HepG2 (cell line): ENCODE measurements around the gene POU6F1. TPM values are rescaled to one million over a fixed set of nuclear protein-coding genes. Genes with fewer than 3 reads are reported as not detected.

Experiments used
- HOXA9 ChIP-seq: sonication (generic); formaldehyde crosslinking; IDR thresholded peaks from 2 replicates; pipeline ENCODE4 v1.8.1; 2022; ENCODE audit warnings: missing genetic modification reagents, mild to moderate bottlenecking, moderate library complexity, borderline replicate concordance
- IKZF4 ChIP-seq: sonication (generic); formaldehyde crosslinking; IDR thresholded peaks from 2 replicates; pipeline ENCODE4 v1.5.1; 2020; ENCODE audit warnings: borderline replicate concordance, mild to moderate bottlenecking, low read depth, missing genetic modification reagents; ENCODE audit errors: not compliant biosample characterization
- MAFK ChIP-seq, 2 experiments: IDR thresholded peaks in 1 of 2; conservative IDR thresholded peaks in 1 of 2; 2 replicates each; pipeline ENCODE4 v1.6.1; 2011; ENCODE audit warnings: improper control_type of control experiment in 2 of 2, low read length in 2 of 2
- NKX3-1 ChIP-seq: sonication (generic); formaldehyde crosslinking; IDR thresholded peaks from 2 replicates; pipeline ENCODE4 v1.5.0; 2020; ENCODE audit warnings: missing genetic modification reagents
- RBM39 ChIP-seq: fragments of 200-400 bp; formaldehyde crosslinking; IDR thresholded peaks from one replicate; pipeline ENCODE4 v1.6.1; 2018; ENCODE audit warnings: antibody characterized with exemption, mild to moderate bottlenecking, low read depth, low read length; ENCODE audit not compliant: poor library complexity, severe bottlenecking
- ZBTB7A ChIP-seq: sonication (generic); formaldehyde crosslinking; IDR thresholded peaks from 2 replicates; pipeline ENCODE4 v1.8.0; 2022; ENCODE audit warnings: mild to moderate bottlenecking, missing genetic modification reagents
- ZKSCAN5 ChIP-seq: sonication (generic); formaldehyde crosslinking; IDR thresholded peaks from 2 replicates; pipeline ENCODE4 v1.5.1; 2020; ENCODE audit warnings: mild to moderate bottlenecking, missing genetic modification reagents
- ZNF225 ChIP-seq: sonication (generic); formaldehyde crosslinking; IDR thresholded peaks from 2 replicates; pipeline ENCODE4 v1.4.0; 2020; ENCODE audit warnings: mild to moderate bottlenecking, missing genetic modification reagents
- ZNF263 ChIP-seq: sonication (generic); formaldehyde crosslinking; IDR thresholded peaks from 2 replicates; pipeline ENCODE4 v1.4.0; 2020; ENCODE audit warnings: missing genetic modification reagents
- ZNF589 ChIP-seq: sonication (generic); formaldehyde crosslinking; conservative IDR thresholded peaks from 2 replicates; pipeline ENCODE4 v1.8.0; 2022; ENCODE audit warnings: mild to moderate bottlenecking, moderate library complexity, missing genetic modification reagents
- polyA plus RNA-seq, 8 experiments: library from polyadenylated mRNA; depleted of rRNA in 3 of 8; stranded (reverse) in 7 of 8; unstranded in 1 of 8; fragments of >200 nt; fragmentation: Illumina TruSeq in 4 of 8; extraction: Trizol in 4 of 8; gene quantifications; 2 replicates each; pipeline versions ENCODE4 v1.2.1 to v1.2.3, GENCODE V29; 2011 to 2016; ENCODE audit warnings: low read depth in 4 of 8, missing spikeins in 1 of 8, mixed read lengths in 1 of 8; ENCODE audit not compliant: insufficient read depth in 1 of 8
- total RNA-seq, 5 experiments: library from RNA; depleted of rRNA; stranded (reverse); fragments of >200 nt; fragmentation: Illumina TruSeq; extraction: Trizol; gene quantifications; 2 replicates each; pipeline ENCODE4 v1.2.3, GENCODE V29; 2016; ENCODE audit warnings: low read depth in 1 of 5
- TF ChIP-seq, protein P1 (sequence below): sonication (generic); IDR thresholded peaks from 2 replicates; pipeline ENCODE4 v1.6.1; 2016; ENCODE audit warnings: low read depth, borderline replicate concordance
- TF ChIP-seq, protein P2 (sequence below): sonication (generic); formaldehyde crosslinking; IDR thresholded peaks from 2 replicates; pipeline ENCODE4 v1.8.1; 2023; ENCODE audit warnings: missing genetic modification reagents, inconsistent platforms, borderline replicate concordance

Gene POU6F1
- total and polyA plus RNA-seq, 2 of the 13 experiments (the other 11 are each of a cell fraction or from before 2014, with no cell fraction given) = 0.48 to 0.51 TPM

DNA sequence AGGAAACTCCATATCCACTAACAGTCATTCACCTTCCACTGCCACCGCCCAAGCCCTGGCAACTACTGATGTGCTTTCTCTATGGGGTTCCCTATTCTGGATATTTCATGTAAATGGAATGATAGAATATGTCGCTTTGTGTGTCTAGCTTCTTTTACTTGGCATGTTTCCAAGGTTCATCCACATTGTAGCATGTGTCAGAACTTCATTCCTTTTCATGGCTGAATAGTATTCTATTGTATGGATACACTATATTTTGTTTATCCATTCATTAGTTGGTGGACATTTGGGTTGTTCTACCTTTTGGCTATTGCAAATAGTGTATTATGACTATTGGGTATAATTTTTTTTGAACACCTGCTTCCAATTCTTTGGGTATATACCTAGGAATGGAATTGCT, 8.6 kb downstream of the POU6F1 start (continued):
- TF ChIP-seq, protein P1, sequence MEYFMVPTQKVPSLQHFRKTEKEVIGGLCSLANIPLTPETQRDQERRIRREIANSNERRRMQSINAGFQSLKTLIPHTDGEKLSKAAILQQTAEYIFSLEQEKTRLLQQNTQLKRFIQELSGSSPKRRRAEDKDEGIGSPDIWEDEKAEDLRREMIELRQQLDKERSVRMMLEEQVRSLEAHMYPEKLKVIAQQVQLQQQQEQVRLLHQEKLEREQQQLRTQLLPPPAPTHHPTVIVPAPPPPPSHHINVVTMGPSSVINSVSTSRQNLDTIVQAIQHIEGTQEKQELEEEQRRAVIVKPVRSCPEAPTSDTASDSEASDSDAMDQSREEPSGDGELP = no peak
- TF ChIP-seq RBM39 (no peak), ZNF589 (CRISPR knock-in tag) (no peak), ZBTB7A (CRISPR knock-in tag) (no peak), IKZF4 (CRISPR knock-in tag) (no peak), NKX3-1 (CRISPR knock-in tag) (no peak), HOXA9 (CRISPR knock-in tag) (no peak), MAFK (conservative IDR thresholded peaks at IDR 0.05 in 1 of 2, IDR thresholded peaks at IDR 0.05 in 1 of 2; ENCODE audit: low read length in 2 of 2) (no peak), ZKSCAN5 (CRISPR knock-in tag) (no peak), ZNF263 (CRISPR knock-in tag) (no peak), ZNF225 (CRISPR knock-in tag) (no peak)
- TF ChIP-seq, protein P2, sequence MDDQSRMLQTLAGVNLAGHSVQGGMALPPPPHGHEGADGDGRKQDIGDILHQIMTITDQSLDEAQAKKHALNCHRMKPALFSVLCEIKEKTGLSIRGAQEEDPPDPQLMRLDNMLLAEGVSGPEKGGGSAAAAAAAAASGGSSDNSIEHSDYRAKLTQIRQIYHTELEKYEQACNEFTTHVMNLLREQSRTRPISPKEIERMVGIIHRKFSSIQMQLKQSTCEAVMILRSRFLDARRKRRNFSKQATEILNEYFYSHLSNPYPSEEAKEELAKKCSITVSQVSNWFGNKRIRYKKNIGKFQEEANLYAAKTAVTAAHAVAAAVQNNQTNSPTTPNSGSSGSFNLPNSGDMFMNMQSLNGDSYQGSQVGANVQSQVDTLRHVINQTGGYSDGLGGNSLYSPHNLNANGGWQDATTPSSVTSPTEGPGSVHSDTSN = no peak
